VCaP (cell line): ENCODE data around the gene CYFIP1.

ENCODE experiments used
- H3K27ac ChIP-seq: fragments of 450-650 bp; 2 replicates; pipeline ENCODE4 v1.5.1; 2017
- CTCF ChIP-seq: fragments of 450-650 bp; conservative IDR thresholded peaks from 2 replicates; pipeline ENCODE4 v1.5.1; 2017; ENCODE audit warnings: mild to moderate bottlenecking, moderate library complexity

CYFIP1 gene

GRCh38 chr15:22913646-22914380 lies 66.4 kb downstream of the CYFIP1 start:
- no peak overlapping the region for H3K27ac ChIP-seq
- TF ChIP-seq CTCF, result no peak

GRCh38 chr15:22912256-22912655 lies 67.9 kb downstream of the CYFIP1 start:
- H3K27ac ChIP-seq, result no peak overlapping the region

GRCh38 chr15:22911306-22911705 lies 68.9 kb downstream of the CYFIP1 start:
- H3K27ac ChIP-seq, result no peak overlapping the region
- TF ChIP-seq CTCF, result no peak

More at GRCh38 chr15:22912256-22912655, 67.9 kb downstream of the CYFIP1 start:
- TF ChIP-seq CTCF, result no peak

GRCh38 chr15:22908830-22909229 lies 71.3 kb downstream of the CYFIP1 start:
- TF ChIP-seq CTCF, result no peak
- no peak overlapping the region for H3K27ac ChIP-seq

GRCh38 chr15:22907161-22907950 lies 72.8 kb downstream of the CYFIP1 start:
- TF ChIP-seq CTCF, result no peak
- no peak overlapping the region for H3K27ac ChIP-seq

- H3K27ac ChIP-seq, result no peak overlapping the region
- TF ChIP-seq CTCF, result no peak
These were observed 75.4 kb downstream of the CYFIP1 start for GRCh38 chr15:22904736-22905135.

- TF ChIP-seq CTCF, result no peak
- H3K27ac ChIP-seq, result no peak overlapping the region
These were observed 76.1 kb downstream of the CYFIP1 start for GRCh38 chr15:22903961-22904534.
